Ramos (cell line): ENCODE measurements around the gene ZCCHC8.
"Not testable (repeated sequence)": the region's sequence is repeated elsewhere in the genome, so short reads cannot be mapped to it uniquely, and the experiment has no call there.

Experiments
- in situ Hi-C: fragments of 300-500 bp; cut with MboI; formaldehyde crosslinking; loops from one replicate; pipeline ENCODE4 v1.14.3; 2022; ENCODE audit warnings: low sequenced_read_pairs; ENCODE audit not compliant: unreplicated experiment

ZCCHC8 gene

DNA sequence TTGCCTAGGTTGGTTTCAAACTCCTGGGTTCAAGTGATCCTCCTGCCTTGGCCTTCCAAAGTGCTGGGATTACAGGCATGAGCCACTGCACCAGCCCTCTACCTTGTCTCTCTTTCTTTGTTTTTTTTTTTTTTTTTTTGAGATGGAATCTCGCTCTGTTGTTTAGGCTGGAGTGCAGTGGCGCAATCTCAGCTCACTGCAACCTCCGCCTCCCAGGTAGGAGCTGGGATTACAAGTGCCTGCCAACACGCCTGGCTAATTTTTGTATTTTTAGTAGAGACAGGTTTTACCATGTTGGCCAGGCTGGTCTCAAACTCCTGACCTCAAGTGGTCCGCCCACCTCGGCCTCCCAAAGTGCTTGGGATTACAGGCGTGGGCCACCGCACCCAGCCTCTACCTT, 61.9 kb downstream of the ZCCHC8 start:
- in situ Hi-C loops, result not testable (repeated sequence)

DNA sequence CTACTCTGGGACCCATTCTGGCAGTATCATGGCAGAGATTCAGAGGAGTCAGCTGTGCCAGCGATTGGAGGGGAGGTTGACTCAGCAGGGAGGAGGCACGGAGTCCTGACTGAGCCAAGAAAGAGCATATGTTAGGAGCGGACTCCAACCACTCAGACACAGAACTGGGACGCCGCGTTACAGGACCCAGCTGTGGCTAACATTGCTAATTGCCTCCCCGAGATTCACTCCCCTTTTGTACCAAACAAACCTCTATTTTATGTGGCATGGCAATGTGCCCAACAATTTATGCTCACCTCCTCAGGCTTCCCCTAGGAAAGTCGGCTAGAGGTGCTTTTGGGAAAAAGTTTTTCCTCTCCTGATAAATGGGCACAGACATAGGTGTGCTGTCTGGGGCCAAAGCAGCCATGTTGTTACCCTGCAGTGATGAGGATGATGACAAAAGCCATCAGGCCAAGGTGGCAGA, 63.0 kb downstream of the ZCCHC8 start:
- in situ Hi-C loops, result no loop called here

DNA sequence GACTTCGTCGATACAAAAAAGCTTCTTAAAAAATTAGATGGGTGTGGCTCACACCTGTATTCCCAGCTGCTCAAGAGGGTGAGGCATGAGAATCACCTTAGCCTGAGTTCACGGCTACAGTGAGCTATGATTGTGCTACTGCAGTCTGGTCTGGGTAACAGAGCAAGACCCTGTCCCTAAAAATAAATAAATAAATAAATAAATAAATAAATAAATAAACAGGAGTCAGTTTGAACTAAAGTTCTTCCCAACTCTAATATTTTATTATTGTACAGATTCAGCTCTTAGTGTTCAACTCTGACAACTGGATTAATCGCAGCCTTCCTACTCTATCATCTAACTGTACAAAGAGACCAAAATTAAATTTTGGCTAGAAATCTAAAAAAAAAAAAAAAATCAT, 65.5 kb downstream of the ZCCHC8 start:
- in situ Hi-C loops, result no loop called here

DNA sequence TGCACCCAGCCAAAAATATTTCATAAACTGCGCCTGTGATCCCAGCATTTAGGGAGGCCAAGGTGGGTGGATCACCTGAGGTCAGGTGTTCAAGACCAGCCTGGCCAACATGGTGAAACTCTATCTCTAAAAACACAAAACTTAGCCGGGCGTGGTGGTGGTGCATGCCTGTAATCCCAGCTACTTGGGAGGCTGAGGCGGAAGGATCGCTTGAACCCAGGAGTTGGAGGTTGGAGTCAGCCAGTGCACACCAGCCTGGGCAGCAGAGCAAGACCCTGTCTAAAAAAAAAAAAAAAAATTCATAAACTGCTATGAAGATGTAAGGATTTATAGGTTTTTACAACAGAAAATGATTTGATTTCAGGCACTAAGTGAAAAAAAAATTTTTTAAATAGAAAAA, 71.7 kb downstream of the ZCCHC8 start:
- in situ Hi-C loops, result not testable (repeated sequence)

DNA sequence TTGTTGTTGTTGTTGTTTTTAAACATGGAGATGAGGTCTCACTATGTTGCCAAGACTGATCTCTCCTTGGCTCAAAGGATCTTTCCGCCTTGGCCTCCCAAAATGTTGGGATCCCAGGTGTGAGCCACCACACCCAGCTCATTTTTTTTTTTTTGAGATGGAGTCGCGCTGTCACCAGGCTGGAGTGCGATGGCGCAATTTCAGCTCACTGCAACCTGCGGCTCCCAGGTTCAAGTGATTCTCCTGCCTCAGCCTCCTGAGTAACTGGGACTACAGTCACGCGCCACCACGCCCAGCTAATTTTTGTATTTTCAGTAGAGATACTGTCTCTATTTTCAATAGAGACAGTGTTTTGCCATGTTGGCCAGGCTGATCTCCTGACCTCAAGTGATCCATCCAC, 73.3 kb downstream of the ZCCHC8 start:
- in situ Hi-C loops, result no loop called here

DNA sequence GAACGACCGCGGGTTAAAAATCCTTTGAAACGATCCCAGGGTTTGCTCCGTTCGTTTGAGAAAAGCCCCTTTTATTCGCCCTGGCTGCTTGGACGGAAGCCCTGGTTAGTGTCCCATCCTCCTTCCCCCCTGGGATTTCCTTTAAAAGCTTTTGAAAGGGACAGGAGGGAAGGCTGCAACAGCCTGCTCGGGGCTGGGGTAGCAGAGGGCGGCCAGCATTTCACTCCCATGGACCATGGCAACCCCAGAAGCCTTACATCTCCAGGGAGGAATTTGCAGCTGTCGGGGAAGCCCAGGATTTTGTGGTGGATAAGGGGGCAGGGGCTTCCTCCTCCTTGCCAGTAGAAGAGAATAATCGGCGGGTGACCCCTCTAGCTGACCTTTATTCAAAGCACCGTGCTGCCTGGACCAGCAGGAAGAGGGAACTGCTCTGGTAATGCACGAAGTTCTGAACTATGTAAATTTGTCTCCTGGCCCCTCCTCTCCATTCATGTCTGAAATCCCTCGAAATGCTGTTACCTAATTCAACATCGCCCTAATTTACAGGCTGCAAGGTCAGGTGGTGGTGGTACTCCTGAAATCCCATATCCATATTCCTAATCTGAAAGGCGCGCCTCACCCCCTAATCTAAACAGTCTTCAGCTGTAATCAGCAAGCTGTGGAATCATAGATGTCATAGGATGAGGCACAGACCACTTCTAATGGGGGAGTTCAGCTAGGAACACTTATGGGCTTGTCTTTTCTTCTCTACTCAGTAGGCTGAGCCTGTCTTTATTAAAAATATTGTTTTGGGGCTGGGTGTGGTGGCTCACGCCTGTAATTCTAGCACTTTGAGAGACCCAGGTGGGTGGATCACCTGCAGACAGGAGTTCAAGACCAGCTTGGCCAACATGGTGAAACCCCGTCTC, 77.2 kb downstream of the ZCCHC8 start:
- in situ Hi-C loops, result no loop called here

DNA sequence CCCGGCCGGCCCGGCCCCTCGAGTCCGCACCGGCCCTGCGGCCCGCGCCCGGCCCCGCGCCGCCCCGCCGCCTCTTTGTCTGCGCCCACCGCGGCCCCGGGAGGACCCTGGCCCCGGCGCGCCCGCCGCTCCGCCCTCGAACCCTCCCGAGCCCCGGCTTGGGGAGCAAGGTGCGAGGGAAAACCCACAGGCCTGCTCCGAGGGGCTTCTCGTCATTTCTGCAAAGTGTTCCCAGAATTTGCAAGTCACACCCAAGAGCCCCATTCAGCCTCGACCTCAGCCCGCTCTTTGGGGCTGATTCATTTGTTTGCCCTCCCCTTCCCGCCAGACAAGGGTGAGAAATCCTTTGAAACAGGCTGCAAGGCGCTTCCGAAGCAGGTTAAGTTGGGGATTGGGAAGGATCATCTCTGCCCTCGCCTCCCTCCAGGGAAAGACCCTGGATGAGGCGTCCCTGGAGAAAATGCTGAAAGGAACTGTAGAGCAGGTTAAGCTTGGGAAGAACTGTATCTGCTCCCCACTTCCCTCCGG, 77.9 kb downstream of the ZCCHC8 start:
- in situ Hi-C loops, result no loop called here

DNA sequence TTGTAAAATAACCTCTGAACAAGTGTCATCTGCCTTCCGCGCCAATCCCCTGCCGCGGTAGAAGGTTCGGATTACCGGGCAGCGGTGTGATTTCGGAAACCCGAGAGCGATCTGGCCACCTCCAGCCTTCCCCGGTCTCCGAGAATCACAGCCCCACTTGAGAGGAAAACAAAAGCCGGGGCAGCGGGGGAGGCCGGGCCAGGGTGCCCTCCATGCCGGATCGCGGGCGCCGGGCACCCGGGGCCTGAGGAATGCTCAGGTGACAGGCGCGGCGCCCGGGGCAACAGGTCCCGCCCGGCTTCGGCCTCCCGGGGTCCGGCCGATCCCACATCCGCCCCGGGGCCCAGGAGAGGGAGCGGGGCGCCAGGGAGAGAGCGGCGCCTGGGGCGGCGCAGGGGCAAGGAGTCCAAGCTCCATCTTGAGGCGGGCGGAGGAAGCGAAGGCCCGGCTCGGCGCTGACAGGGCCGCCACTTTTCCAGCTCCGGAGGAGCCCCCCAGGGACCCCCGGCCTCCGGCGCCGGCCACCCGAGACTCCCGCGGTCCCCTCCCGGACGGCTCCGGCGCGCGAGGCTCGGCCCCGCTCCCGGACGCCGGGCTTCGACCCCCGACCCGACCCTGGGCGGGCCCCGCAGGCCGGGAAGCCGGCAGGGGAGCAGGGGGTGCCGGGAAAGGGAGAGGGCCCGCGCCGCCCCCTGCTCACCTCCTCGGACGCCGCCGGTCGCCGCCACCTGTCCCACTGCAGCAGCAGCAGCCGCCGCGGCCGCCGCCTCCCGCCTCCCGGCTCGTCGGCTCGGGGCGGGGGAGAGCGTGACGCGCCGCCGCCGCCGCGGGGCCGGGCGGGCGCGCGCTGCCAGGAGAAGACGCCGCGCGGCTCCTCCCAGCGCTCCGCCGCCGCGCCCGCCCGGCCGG, 78.7 kb downstream of the ZCCHC8 start, which contains the start of gene CLIP1:
Gene CLIP1 (minus strand): TSS at position 849 of the 909 bp plus-strand sequence. CDS start 42,217 bp downstream, outside the sequence.
- in situ Hi-C loops, result no loop called here
